K562 (cell line): ENCODE data around the gene PIGN.

Source experiments
- BRCA1 ChIP-seq, 2 experiments: fragments of 450-650 bp in 1 of 2; sonication (generic) in 1 of 2; formaldehyde crosslinking in 1 of 2; IDR thresholded peaks; 2 replicates each; pipeline versions ENCODE4 v1.5.0 to v1.6.1; 2017 to 2020; ENCODE audit warnings: mild to moderate bottlenecking in 1 of 2, missing genetic modification reagents in 1 of 2
- CTCF ChIP-seq, 3 experiments: IDR thresholded peaks in 2 of 3; conservative IDR thresholded peaks in 1 of 3; 2 replicates each; pipeline ENCODE4 v1.5.1; 2011 to 2012; ENCODE audit warnings: low read length in 3 of 3, mild to moderate bottlenecking in 3 of 3, control low read depth in 2 of 3, improper control_type of control experiment in 1 of 3, inconsistent platforms in 1 of 3, low read depth in 1 of 3, mixed read lengths in 1 of 3, moderate library complexity in 1 of 3; ENCODE audit not compliant: insufficient read depth in 2 of 3
- HMG20A ChIP-seq: fragments of 450-650 bp; formaldehyde crosslinking; conservative IDR thresholded peaks from 2 replicates; pipeline ENCODE4 v1.4.0; 2020; ENCODE audit warnings: mild to moderate bottlenecking, mixed read lengths
- HNRNPL ChIP-seq: fragments of 200-400 bp; formaldehyde crosslinking; IDR thresholded peaks from 2 replicates; pipeline ENCODE4 v1.6.1; 2017; ENCODE audit warnings: low read depth, mild to moderate bottlenecking, low read length
- ILF3 ChIP-seq: fragments of 450-650 bp; IDR thresholded peaks from 2 replicates; pipeline ENCODE4 v1.6.1; 2018; ENCODE audit warnings: antibody characterized with exemption, mild to moderate bottlenecking, moderate library complexity, borderline replicate concordance
- MAZ ChIP-seq, 2 experiments: fragments of 450-650 bp in 1 of 2; sonication (generic) in 1 of 2; formaldehyde crosslinking; IDR thresholded peaks in 1 of 2; conservative IDR thresholded peaks in 1 of 2; 2 replicates each; pipeline versions ENCODE4 v1.4.0 to v1.5.0; 2020; ENCODE audit warnings: mild to moderate bottlenecking in 1 of 2, missing genetic modification reagents in 1 of 2
- MYC ChIP-seq, 2 experiments: fragments of 250-450 bp in 1 of 2; sonication (Bioruptor Pico) in 1 of 2; IDR thresholded peaks; 2 replicates each; pipeline versions ENCODE4 v1.5.1 to v1.6.1; 2012 to 2021; ENCODE audit warnings: low read depth in 2 of 2, borderline replicate concordance in 1 of 2, improper control_type of control experiment in 1 of 2, low read length in 1 of 2, mild to moderate bottlenecking in 1 of 2, moderate library complexity in 1 of 2
- NFIC ChIP-seq: fragments of 450-650 bp; IDR thresholded peaks from 2 replicates; pipeline ENCODE4 v1.6.1; 2017; ENCODE audit warnings: mild to moderate bottlenecking, inconsistent platforms
- TAF15 ChIP-seq: fragments of 200-400 bp; formaldehyde crosslinking; IDR thresholded peaks from 2 replicates; pipeline ENCODE4 v1.6.1; 2017; ENCODE audit warnings: mild to moderate bottlenecking, low read depth, low read length, moderate library complexity
- ZHX1 ChIP-seq: fragments of 150-350 bp; conservative IDR thresholded peaks from 2 replicates; pipeline ENCODE4 v1.6.1; 2014; ENCODE audit warnings: low read length
- ZNF347 ChIP-seq: fragments of 450-650 bp; formaldehyde crosslinking; IDR thresholded peaks from 2 replicates; pipeline ENCODE4 v1.4.0; 2020; ENCODE audit warnings: low read depth, mild to moderate bottlenecking, moderate library complexity
- ZNF41 ChIP-seq: fragments of 250-450 bp; sonication (Bioruptor Pico); conservative IDR thresholded peaks from 2 replicates; pipeline ENCODE4 v1.4.0; 2020; ENCODE audit warnings: mild to moderate bottlenecking
- TF ChIP-seq, protein P1 (sequence below): fragments of 250-450 bp; sonication (Bioruptor Pico); IDR thresholded peaks from 2 replicates; pipeline ENCODE4 v1.5.0; 2021

GRCh38 chr18:62214790-62215189 lies 27.9 kb upstream of the PIGN start:
- TF ChIP-seq NFIC = no peak
- no peak for TF ChIP-seq MAZ (CRISPR knock-in tag; conservative IDR thresholded peaks at IDR 0.05 in 1 of 2, IDR thresholded peaks at IDR 0.05 in 1 of 2)
- no peak for TF ChIP-seq TAF15
- no peak for TF ChIP-seq CTCF (IDR thresholded peaks at IDR 0.05 in 2 of 3, conservative IDR thresholded peaks at IDR 0.05 in 1 of 3; ENCODE audit: insufficient read depth in 2 of 3, low read depth in 1 of 3, low read length in 3 of 3)
- TF ChIP-seq ZNF41 (CRISPR knock-in tag) = no peak
- TF ChIP-seq, protein P1, sequence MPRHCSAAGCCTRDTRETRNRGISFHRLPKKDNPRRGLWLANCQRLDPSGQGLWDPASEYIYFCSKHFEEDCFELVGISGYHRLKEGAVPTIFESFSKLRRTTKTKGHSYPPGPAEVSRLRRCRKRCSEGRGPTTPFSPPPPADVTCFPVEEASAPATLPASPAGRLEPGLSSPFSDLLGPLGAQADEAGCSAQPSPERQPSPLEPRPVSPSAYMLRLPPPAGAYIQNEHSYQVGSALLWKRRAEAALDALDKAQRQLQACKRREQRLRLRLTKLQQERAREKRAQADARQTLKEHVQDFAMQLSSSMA (CRISPR knock-in tag) = no peak
- no peak for TF ChIP-seq ILF3
- no peak for TF ChIP-seq ZNF347 (CRISPR knock-in tag)
- no peak for TF ChIP-seq HMG20A (CRISPR knock-in tag)
- TF ChIP-seq ZHX1 = no peak
- TF ChIP-seq MYC (IDR thresholded peaks at IDR 0.05; ENCODE audit: low read depth, low read length) = no peak
- no peak for TF ChIP-seq MYC (CRISPR knock-in tag; IDR thresholded peaks at IDR 0.05; ENCODE audit: borderline replicate concordance, low read depth)
- no peak for TF ChIP-seq HNRNPL
- TF ChIP-seq BRCA1 (IDR thresholded peaks at IDR 0.05) = no peak
- no peak for TF ChIP-seq BRCA1 (CRISPR knock-in tag; IDR thresholded peaks at IDR 0.05)
